Ammon's horn (tissue), 1 donor: ENCODE results near the gene ARPC2.
A peak's percentile ranks its signal among the peaks of the same experiment; 100 is the strongest.
"Not testable (repeated sequence)": the region's sequence is repeated elsewhere in the genome, so short reads cannot be mapped to it uniquely, and the experiment has no call there.

Experiments used
- DNase-seq: peaks from one replicate; pipeline ENCODE4 v3.0.0-alpha.2; 2016; ENCODE audit warnings: low spot score

Gene ARPC2

DNA sequence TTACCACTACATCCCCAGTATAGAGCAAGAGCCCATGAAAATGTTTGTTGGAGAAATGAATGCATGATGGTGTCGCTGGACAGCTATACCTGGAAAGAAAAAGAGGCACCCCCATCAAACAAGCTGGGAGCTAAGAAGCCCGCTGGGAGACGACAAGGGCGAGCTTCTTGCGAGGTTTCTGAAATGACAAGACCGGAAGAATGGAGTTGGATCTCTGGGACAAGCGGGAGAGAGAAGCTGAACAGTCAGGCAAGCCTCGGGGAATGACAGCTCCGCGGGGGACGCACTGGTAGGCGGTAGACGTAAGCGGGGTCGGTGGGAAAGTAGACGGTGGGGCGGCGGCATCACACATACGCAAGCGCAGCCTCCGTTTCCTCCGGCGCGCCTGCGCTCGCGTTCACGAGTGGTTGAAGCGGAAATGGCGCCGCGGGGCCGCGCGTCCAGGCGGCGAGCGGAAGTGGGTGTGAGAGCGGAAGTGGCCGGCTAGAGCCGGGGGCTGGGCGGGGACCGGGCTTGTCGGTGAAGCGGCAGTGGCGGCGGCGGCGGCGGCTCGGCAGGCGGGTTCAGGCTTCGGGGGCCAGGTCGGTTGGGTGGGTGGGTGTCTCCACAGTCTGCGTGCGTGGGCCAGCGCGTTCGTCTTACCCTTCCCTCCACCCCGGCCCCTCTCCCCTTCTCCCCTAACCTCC, at the start of gene ARPC2:
Gene ARPC2, plus strand, starts transcription at position 516 of the 686 bp plus-strand sequence. CDS start 282 bp downstream, outside the sequence.
- peak; percentile 95 for DNase-seq

DNA sequence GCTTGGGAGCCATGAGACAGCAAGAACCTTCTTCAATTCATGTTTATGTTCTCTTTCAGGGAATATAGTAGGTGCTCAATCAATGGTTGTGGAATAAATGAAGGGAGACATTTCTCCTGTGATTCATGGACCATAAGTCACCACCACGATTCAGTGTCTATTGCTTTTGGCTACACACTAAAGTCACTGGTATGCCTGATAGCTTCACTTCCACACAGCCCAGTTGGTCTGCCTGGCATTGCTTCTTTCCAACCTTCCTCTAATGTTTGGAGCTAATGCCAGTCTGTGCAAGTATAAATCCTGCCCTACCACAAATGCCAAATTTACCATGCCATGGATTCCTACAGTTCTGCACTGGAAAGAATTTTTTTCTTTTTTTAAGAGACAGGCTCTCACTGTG, 49.0 kb upstream of the ARPC2 start:
- no peak for DNase-seq

- DNase-seq: peak; percentile 20
Observed at GRCh38 chr2:218168635-218169462, 48.1 kb upstream of the ARPC2 start.

GRCh38 chr2:218169757-218170546, 47.0 kb upstream of the ARPC2 start:
- no peak for DNase-seq

DNA sequence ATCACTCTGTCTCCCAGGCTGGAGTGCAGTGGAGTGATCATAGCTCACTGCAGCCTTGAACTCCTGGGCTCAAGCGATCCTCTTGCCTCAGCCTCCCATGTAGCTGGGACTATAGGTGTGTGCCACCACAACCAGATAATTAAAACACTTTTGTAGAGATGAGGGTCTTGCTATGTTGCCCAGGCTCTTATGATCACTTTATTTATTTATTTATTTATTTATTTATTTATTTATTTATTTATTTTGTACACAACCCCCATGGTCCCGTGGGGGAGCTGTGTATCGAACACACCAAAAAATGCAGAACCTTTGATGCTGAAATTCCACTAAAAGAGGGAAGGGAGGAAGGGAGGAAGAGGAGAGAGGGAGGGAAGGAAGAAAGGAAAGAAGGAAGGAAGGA, 45.2 kb upstream of the ARPC2 start:
- DNase-seq: not testable (repeated sequence)

GRCh38 chr2:218172845-218173244, 44.1 kb upstream of the ARPC2 start:
- DNase-seq: no peak

- no peak for DNase-seq
Observed at GRCh38 chr2:218179782-218180181, 37.2 kb upstream of the ARPC2 start.

DNA sequence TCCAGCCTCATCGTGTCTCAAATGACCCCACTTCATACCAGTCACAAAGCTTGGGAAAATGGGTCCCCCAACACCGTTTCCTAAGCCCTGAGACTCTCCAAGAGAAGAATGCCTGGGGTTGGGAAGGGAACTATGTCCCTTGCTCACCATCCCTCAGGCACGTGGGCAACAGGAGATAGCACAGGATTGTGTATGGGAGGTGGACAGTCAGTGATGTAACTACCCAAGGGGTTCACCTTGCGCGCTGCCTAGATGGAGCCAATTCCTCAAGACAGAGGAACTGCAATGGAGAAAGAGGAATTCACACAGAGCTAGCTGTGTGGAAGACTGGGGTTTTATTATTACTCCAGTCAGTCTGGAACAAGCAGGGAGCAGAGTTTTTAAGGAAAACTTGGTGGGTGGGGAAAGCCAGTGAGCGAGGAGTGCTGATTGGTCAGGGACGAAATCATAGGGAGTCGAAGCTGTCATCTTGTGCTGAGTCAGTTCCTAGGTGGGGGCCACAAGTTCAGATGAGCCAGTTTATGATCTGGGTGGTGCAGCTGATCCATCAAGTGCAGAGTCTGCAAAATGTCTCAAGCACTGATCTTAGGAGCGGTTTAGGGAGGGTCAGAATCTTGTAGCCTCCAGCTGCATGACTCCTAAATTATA, 36.4 kb upstream of the ARPC2 start:
- DNase-seq: no peak

GRCh38 chr2:218184331-218184730, 32.7 kb upstream of the ARPC2 start:
- no peak for DNase-seq

- peak; percentile 74 for DNase-seq
Observed at GRCh38 chr2:218186355-218186766, 30.6 kb upstream of the ARPC2 start.

DNA sequence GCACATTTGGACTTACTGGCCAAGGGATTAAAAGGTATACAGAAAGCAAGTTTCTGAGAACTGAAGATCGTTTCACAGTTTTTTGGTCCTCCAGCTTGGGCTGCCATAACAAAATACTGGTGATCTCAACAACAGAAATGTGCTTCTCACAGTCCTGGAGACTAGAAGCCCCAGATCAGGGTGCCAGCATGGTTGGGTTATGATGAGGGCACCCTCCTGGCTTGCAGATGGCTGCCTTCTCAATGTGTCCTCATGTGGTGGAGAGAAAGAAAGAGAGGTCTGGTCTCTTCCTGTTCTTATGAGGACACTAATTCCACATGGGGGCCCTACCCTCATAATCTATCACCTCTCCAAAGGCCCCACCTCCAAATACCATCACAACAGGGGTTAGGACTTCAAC, 30.1 kb upstream of the ARPC2 start:
- DNase-seq: no peak

DNA sequence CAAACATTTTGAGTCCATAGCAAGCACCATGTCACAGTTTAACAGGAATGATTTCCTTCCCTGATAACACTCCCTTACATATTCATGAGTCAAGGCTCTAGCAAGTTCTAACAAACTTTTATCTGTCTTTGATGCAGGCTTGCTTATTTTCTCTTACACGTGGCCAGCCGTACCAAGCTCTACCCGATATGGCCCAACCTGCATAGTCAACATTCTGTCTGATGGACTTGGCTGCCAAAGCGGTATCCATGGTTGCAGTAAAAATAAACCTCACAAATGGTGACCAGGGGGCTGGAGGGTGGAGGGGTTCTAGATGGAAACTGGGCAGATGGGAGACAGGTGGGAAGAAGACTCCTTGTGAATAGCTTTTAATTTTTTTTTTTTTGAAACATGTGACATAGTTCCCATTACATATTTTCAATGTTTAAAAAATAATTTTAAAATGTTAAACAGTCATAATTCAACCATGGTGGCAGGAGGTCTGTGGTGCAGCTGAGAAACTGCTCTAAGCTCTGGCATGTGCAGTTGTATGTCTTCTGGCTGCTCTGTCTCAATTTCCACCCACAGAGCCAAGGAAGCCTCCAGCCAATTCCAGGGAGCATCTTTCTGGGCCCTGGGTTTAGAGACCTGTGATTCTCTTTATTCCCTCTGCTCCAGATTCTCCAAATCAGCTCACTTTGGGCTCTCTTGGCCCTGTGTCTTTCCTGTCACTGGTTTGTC, 29.5 kb upstream of the ARPC2 start:
- no peak for DNase-seq

GRCh38 chr2:218188528-218188927, 28.5 kb upstream of the ARPC2 start:
- no peak for DNase-seq

GRCh38 chr2:218192902-218193430, 24.0 kb upstream of the ARPC2 start:
- DNase-seq: no peak

DNA sequence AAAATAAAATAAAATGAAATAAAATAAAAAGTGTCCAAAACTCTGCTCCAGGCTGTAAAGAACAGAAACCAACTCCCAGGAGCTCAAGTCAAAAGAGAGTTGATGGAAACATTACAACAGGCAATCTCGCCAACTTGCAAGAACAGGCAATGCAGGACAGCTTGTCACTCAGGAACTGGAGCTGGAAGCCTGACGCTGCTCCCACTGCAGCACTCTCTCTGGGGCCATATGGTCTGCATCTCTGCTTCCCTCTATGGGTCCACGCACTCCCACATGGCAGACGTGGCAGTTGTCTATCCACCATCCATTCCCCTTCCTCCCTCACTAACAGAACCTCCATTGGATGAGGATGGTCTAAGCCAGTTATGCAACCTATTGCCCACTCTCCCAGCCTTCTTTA, 23.3 kb upstream of the ARPC2 start:
- peak; percentile 69 for DNase-seq

- no peak for DNase-seq
Observed at GRCh38 chr2:218194880-218195279, 22.1 kb upstream of the ARPC2 start.

DNA sequence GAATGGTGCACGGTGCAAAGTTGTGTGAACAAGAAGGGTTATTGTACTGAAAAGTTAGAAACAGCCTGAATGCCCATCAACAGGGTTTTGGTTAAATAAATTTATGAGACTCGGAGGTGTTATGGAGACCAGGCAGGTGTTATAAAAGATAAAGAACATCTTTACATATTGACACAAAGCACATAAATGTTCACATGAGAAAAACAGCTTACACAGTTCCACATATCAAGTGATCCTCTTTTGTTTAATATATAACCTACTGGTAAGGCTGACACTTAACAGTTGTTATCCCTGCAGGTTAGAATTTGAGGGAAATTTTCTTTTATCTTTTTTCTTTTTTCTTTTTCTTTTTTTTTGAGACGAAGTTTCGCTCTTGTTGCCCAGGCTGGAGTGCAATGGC, 20.0 kb upstream of the ARPC2 start:
- no peak for DNase-seq

- DNase-seq: no peak
Observed at GRCh38 chr2:218202266-218202665, 14.7 kb upstream of the ARPC2 start.

DNA sequence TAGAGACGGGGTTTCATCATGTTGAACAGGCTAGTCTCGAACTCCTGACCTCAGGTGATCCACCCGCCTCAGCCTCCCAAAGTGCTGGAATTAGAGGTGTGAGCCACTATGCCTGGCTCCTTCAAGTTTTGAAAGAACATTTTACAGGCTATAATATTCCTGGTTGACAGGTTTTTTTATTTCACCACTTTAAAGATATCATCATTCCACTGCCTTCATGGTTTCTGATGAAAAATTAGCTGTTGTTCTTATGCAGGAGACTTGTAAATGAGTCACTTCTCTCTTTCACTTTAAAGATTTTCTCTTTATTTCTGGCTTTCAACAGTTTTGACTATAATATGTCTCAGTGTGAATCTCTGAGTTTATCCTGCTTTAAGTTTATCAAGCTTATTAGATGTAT, 7.9 kb upstream of the ARPC2 start:
- no peak for DNase-seq

- DNase-seq: no peak
Observed at GRCh38 chr2:218214116-218214515, 2.9 kb upstream of the ARPC2 start.

DNA sequence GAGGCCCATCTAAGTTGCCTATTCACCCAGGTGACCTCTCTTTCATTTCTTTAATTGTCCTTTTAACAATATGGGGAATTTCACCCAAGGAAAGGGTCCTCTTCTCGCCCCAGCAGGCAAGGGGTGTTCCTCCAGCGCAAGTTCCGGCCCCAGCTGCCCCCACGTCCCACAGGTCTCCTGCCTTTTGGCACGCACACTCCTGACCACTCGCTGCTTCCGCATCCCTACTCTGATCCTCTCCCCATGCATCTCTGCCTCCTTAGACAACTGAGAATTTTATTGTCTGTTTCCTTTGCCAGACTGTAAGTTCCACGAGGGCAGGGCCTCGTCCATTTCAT, 684 bp upstream of the ARPC2 start:
- no peak for DNase-seq
